HG03060 (cell line): ENCODE results near the gene NRN1.
"Not testable (repeated sequence)": the region's sequence is repeated elsewhere in the genome, so short reads cannot be mapped to it uniquely, and the experiment has no call there.

Experiments used
- ATAC-seq: cut with Tn5 transposase; IDR thresholded peaks from one replicate; pipeline ENCODE4 v1.9.1; 2021; ENCODE audit warnings: low read depth, moderate number of reproducible peaks; ENCODE audit not compliant: unreplicated experiment

The NRN1 gene, protein sequence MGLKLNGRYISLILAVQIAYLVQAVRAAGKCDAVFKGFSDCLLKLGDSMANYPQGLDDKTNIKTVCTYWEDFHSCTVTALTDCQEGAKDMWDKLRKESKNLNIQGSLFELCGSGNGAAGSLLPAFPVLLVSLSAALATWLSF

DNA sequence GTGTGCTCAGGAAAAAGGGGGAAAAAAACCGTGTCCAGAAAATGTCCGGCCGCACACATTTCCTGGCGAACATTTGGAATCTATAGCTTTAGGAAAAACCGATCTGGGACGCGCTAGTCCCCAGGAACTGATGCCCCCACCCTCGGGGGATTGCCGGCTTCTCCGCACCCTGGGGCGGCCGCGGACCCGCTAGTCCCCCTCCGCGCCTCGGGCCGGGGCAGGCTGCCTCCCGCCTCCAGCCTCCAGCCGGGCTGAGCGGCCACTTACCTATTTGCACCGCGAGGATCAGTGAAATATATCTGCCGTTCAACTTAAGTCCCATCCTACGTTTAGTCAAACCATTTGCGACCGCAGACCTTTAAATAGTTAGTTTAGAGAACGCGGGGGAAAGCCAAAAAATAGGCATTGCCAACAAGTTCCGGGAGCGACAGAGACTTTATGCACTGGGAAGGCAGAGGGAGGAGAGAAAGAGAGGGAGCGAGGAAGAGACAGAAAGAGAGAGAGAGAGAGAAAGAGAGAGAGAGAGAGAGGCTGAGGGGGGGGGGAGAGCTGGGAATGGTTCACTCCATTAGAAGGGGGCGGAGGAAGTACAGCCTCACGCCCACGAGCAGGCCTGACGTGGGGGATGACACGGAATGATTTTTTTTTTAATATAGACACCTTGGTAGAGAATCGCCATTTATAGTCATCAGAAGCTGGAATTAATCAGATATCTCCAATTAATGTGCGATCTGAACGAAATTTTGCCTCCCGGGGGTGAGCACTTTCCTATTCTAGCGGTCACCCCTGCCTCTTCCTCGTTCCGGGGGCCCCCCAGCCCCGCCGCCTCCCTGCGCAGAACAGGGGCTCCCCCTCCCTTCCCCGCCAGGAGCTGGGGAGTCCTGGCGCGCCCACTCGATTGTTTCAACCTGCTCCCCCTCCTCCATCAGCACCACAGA, at the start of gene NRN1:
TSS of gene NRN1 (minus strand) at position 498 of the 938 bp plus-strand sequence. CDS start at position 322, 176 bp downstream.
- ATAC-seq = no peak

DNA sequence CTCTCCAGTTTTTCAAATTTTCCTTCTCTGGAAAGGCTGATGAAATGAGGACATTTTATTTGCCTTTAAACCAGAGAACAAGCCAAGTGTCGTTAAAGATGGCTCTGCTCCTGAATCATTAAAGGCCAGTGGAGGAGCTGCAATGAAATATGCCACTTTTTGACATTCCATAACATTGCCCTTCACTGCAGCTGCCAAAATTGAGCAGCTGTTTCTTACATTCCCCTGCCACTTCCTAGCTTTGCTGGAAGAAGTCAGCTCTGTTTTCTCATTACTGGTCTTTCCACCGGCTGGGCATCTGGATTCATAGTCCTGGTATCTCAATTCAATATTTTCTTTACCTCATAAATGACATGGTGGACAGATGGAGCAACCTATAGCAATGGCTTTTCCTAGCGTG, 45.5 kb upstream of the NRN1 start:
- no peak for ATAC-seq

DNA sequence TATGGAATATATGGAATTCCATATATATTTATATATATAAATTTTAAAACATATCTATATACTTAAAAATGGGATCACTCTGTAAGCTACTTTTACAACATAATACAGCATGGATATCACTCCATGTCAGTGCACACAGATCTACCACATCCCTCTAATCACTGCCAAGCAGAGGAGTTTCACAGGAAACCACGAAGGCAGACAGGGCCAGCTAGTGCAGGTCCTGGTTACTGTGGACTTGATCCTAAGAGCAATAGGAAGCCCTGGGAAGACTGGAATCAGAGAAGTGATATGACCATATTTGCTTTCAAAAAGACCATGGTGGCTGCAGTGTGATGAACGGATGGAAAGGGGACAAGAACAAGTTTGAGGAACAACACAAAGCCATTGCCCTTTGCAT, 40.0 kb upstream of the NRN1 start:
- ATAC-seq = no peak

DNA sequence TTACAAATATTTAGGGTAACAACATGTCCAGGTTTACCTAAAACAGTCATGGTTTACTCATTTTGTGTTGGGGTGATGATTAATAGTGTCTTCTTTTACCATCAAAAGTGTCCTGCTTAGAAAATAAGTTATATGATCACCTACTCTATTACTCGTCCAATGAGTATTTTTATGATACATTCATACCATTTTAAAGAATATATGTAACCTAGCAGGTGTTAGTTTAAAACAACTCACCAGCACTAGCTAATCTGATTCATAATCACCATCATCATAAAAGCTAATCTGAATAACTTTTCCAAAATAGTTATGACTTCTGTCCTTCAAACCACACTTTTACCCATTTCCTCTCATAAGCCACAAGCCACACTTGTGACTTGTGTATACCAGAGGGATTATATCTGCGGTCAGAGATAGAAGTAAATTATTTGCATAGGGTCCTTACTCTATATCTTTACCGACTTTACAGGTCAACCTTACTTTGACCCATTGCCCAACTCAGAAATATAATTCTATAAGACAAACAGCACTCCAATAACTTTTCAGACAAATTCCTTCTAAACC, 33.3 kb upstream of the NRN1 start:
- ATAC-seq = no peak

DNA sequence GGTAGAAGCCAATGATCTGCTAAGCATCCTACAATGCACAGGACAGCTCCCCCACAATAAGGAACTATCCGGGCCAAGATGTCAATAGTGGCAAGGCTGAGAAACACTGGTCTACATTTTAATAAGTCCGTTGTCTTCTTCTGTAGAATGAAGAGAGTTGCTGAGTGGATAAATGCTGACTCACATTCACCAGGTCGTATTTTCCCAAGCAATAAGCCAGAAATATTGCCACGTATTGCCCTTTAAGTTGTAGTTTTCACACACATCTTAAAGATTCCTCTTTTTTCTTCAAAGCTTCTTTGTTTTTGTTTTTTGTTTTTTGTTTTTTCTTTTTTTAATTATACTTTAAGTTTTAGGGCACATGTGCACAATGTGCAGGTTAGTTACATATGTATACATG, 30.5 kb upstream of the NRN1 start:
- ATAC-seq = no peak

DNA sequence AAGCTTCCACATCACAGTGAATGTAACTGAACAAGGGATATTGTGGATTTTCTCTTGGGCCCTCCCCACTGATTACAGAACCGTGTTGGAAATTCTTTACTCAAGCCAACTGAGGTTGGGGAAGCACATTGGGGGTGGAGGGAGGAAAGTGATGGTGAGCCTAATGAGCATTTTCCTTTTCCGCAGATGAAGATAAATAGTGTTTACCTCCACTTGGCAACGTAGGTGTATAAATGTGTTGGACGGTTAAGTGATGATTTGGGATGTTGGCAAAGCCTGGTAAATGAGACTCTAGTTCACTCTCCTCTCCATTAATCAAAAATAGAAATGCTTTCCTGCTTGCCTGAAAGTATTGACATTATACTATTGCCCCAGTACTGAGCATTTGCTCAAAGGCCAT, 27.1 kb upstream of the NRN1 start:
- ATAC-seq = no peak

DNA sequence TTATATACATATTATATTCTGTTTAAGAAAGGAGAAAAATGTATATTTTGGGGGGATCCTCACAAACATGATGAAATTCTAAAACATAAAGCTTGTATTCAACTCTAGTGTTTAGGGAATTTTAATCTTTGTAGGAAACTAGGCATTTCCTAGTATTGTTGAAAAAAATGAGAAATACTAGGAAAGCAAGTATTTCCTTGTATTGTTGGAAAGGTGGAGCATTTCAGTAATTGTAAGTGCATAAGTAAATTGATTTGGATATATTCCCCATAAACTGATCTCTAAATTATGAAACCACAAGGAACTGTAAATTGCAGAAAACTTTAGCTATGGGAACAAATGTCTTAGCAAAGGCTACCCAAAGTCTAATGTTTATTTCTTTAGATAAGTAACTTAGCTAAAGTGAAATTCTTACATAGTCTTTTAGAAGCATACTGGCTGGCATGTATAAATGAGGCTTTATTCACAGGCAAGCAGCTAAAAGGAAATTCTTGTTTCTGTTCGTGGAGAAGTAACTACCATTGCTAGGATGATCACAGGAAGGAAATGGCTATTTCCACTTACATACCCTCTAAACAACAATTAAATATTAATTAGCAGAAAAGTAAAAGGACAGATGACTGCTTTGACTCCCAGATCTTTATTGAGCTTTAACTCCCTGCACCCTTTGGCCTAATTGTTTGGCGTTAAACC, 19.9 kb upstream of the NRN1 start:
- no peak for ATAC-seq

DNA sequence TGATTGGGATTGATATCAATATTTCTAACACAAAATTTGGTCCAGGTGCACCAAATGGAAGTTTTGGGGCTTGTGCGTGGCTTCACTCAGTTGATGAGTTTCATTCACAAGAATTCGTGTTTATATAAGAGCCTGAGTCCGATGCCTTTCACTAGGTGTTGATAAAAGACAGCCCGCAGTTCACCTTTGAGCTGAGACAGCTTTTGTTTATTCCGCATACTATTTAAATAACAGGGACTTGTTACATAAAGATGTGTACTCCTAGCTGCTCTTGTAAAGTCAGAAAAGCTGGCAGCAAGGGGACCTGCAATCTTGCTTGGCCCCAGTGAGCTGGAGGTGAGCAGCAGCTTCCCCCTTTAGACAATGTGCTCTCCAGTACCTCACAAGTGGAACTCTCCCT, 19.0 kb upstream of the NRN1 start:
- ATAC-seq = no peak

DNA sequence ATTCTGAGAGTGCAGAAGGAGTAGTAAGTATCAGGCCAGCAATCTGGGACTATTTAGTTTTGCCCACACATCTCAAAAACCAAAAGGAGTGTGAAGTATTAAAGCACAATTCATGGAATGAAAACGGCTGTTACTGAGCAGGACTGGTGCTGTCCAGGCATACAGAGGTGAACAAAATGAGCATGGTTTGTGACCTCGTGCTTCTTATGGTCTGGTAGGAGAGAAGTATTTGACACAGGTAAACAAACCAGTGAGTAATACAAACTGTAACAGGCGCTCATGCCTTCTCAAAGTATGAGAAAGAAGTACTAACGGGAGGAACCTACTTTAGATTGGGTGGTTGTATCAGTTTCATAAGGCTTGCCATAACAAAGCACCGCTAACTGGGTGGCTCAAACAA, 17.5 kb upstream of the NRN1 start:
- ATAC-seq = no peak

DNA sequence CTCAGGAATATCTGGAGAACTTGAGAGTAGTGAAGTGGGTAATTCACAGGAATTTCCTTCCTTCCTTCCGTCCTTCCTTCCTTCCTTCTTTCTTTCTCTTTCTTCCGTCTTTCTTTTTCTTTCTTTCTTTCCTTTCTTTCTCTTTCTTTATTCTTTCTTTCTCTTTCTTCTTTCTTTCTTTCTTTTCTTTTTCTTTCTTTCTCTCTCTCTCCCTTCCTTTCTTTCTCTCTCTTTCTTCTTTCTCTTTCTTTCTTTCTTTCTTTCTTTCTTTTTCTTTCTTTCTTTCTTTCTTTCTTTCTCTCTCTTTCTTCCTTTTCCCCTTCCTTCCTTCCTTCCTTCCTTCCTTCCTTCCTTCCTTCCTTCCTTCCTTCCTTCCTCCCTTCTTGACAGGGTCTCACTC, 16.1 kb upstream of the NRN1 start:
- not testable (repeated sequence) for ATAC-seq

DNA sequence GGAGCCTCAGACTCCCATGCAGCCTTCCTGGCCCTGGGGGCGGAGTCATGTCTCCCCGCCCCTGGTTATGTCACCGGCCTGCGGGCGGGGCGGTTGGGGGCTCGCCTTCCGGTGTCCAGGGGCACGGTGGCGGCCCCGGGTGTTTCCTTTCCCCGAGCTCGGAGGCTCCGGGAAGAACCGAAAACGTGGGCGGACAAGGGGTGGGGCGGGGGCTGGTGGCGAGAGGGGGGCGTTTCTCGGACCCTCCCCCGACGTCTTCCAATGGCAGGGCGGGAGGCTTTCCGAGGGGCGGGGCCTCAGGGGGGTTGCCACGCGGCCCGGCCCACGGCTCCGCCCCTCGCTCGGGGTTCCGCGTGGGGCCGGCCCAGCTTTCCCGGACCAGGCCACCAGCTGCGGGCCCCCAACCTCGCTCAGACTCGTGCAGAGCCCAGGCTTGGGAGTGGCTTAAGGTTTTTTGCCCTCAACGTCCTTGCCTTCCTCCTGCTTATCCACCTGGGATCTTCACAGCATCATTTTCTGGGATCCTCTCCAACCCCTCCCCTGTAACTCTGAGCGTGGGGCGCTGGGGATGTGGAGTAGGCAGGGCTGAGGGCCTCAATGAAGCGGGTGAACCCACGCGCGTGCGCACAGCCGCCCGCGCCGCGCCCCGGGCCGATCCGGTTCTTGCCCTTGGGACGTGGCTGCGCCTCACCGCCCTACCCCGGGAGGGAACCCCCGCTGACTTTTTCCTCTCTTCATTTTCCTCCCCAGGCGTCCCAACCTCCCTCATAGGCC, 2.1 kb upstream of the NRN1 start:
- no peak for ATAC-seq

DNA sequence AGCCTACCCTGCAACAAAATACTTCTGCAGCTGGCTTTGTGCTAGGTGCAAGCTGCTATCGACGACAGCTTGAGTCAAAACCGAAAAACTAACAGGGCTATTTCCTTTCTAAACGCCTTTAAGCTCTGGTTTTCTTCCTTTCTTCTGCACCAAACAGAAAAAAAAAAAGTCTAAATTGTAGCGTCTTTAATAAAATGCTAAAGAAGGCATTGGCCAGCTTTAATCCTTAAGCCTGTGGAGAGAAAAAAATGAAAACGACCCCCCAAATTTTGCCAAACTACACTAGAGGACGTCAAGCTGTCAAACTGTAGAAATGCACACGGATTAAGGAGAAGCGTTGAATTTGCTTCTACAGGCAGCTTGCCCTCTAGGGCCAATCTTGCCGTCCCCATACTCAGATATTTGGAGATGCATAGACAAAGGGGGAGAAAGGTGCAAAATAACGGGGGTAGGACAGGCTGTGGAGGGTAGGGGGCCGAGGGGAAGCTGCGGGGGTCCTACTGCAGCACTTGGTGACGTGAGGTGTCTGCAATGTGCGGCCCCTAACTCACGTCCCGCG, 1.4 kb upstream of the NRN1 start:
- ATAC-seq = no peak

DNA sequence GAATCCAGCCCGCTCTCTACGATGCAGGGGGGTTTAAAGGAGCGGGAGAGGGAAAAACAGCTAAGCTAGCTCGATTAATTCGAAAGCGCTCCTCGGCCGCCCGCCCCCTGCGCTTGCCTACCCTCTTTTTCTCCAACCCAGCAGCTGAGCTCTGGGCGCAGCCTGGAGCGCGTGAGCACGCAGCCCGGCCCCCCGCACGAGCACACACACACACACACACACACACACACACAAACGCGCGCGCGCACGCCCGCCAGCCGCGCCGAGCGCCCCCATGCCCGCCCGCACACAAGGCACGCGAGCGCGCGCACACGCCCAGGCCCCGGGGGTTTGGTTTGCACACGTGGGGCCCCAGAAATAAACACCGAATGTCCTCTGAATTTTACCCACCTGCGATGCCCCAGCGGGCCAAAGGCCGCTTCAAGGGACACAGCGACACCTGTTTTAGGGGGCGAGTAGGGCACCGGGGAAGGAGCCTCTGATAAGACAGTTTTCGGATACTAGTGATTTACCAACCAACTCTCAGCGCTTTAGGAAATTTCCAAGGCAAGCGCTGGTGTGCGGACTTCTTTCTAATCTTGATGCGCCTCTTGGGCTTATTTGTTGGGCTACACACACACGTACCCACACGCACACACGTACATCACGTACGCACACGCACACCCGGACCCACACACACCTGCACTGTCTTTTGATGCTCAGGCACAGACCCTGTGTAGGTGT, 802 bp upstream of the NRN1 start:
- no peak for ATAC-seq

DNA sequence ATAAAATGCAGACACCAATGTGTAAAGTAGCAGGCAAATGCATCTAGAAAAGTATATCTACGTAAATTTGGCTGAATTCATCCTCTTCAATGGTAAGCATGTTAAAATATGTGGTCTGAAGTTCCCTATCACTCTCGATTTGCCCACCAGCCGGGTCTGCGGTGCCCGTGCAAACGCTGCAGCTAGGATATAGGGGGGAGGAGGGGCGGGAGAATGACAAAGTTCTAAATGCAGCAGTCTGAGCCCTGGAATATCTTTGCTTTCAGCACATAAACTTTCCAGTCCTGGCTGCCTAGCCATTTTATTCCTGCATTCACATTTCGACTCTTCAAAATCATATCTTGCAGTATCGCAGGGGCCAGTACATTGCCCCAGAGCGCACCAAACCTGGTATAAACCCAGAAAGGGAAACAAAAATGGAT, 708 bp downstream of the NRN1 start:
- ATAC-seq = no peak

DNA sequence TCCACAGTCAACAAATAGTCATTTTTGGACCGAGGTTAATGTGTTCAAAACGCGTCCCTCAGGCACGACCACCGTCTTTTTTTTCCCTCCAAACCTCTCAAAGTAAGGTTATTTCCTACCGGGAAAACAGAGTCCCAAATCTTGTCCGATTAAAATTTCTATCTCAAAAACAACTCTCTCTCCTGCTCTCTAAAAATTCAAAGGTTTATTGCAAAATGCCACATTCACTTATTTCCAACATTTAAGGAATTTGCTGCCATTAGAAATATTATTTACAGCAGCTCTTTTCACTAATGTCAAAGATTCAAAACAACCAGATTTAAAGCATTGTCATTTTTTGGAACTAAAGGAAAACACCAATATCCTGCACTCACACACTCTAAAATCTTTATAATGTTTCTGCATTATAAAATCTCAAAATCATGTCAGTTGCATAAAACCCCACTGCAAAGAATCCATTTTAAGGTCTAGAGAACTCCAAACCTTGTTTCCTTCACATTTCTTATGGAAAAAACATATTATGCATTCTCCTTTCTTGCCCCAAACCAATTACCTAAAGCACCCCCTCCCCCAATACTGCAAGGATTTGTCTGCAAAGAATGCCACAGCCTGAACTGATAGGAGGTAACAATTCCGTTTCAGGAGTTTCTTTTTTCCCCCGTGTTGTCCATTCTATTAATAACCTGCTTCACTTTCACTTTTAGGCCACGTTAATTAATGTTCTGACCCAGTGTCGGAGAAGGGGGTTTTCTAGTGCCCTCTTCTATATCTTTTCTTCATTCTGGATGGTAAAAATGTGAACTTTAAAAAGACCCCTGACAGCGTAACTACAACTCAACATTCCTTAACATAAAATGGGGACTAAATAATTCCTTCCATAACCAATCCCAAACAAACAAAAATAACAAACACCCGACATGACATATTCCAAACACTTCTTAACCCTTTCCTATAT, 1.4 kb downstream of the NRN1 start:
- ATAC-seq = no peak

DNA sequence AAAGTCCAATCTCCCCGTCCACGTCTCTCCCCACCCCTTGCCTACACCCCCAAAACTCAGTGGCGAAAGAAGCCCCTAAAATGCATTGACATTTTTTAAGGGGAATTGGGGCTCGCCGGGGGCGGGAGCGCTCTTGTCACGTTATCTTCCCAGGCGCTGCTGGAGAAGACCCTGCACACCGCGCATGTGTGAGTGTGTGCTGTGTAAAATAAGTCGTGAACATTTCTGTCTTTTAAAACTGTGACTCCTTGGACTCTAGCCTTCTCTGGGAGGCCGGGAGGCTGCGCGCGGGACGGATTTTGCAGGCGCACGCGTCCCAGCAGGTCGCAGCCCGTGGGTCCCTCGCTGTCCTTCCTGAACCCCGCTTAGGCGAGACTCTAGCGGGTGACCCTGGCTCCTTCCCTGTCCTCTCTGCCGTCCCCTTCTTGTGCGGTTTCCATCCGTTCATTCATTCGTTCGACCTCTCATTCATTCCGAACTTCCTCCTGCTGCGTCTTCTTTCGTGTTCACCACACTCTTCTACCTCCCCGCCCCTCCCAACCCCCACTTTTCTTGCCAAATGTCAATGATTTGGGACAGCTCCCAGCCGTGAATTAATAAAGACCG, 2.2 kb downstream of the NRN1 start:
- ATAC-seq = no peak

DNA sequence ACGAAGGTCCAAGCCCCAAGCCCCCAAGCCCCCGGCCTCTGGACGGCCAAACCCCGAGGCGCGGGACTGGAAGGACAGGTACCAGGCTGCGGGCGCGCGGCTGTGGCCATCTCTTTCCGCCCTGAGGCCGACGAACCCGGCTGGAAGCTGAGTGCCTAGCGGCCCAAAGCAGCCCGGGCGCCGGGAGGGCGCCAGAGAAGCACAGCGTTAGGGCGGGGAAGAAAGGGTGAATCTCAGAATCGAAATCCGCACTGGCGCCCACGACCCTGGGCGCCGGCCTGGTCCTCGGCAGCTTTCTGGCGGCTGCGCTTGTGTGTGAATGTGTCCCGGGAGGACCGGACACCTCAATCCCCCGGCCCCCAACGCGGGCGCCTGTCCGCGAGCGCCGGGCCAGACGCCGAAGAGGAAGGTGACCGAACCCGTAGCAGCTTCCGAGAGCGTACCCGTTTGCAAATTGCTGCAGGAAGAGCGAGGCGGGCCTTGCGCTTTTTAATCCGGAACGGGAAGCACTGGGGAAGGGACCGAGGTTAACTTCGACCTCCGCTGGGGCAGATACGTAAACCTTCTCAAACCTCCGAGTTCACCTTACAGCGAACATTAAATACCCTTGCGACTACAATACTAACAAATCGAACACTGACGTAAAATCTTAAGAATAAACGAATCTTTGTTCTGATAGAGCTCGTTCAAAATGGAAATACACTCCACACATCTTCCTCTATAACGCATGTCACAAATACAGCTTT, 2.9 kb downstream of the NRN1 start:
- ATAC-seq = no peak
